PC-3 (cell line): ENCODE results near the gene DERA. TPM values are rescaled to one million over a fixed set of nuclear protein-coding genes. Genes with fewer than 3 reads are reported as not detected.

Experiments
- ATAC-seq: fragments of 200-7000 bp; cut with Tn5 transposase; 2 replicates; pipeline ENCODE4 v1.9.1; 2020; ENCODE audit warnings: mild to moderate bottlenecking, moderate library complexity
- BruUV-seq: library from RNA; stranded (reverse); fragments of 400-500 nt; replicated peaks from 2 replicates; lab custom pipeline; 2021; lab: Mats Ljungman, UMichigan
- CTCF ChIA-PET: fragments of 300-600 bp; sonication (Branson Sonifier 250); formaldehyde crosslinking; loops from one replicate; lab custom pipeline; 2022; ENCODE audit warnings: antibody characterized with exemption; lab: Charles Lee
- POLR2A ChIA-PET: fragments of 300-600 bp; sonication (Branson Sonifier 250); formaldehyde crosslinking; loops from one replicate; lab custom pipeline; 2022; ENCODE audit warnings: antibody characterized with exemption; ENCODE audit not compliant: unreplicated experiment; lab: Charles Lee
- DNase-seq: peaks from one replicate; pipeline ENCODE4 v3.0.0-alpha.2; 2015
- H2AFZ ChIP-seq: fragments of 300-600 bp; sonication (generic); 2 replicates; pipeline ENCODE4 v1.6.0; 2016; ENCODE audit warnings: antibody characterized with exemption, low read length
- H3F3A ChIP-seq: fragments of 300-600 bp; sonication (generic); one replicate; pipeline ENCODE4 v1.6.0; 2017; ENCODE audit warnings: antibody characterized with exemption, low read length, control low read depth, mild to moderate bottlenecking; ENCODE audit not compliant: unreplicated experiment
- H3K27ac ChIP-seq: fragments of 300-600 bp; sonication (generic); 2 replicates; pipeline ENCODE4 v1.5.1; 2016; ENCODE audit warnings: mild to moderate bottlenecking, low read length
- H3K27me3 ChIP-seq: fragments of 300-600 bp; sonication (generic); 2 replicates; pipeline ENCODE4 v1.6.1; 2016; ENCODE audit warnings: low read length, mixed read lengths
- H3K36me3 ChIP-seq: fragments of 300-600 bp; sonication (generic); 2 replicates; pipeline ENCODE4 v1.6.1; 2016; ENCODE audit warnings: low read depth, mixed run types, low read length, mixed read lengths
- H3K4me1 ChIP-seq: fragments of 300-600 bp; sonication (generic); 2 replicates; pipeline ENCODE4 v1.5.1; 2016; ENCODE audit warnings: low read length; ENCODE audit not compliant: insufficient read depth
- H3K4me2 ChIP-seq: fragments of 300-600 bp; sonication (generic); 2 replicates; pipeline ENCODE4 v1.6.0; 2016; ENCODE audit warnings: low read length
- H3K4me3 ChIP-seq: fragments of 300-600 bp; sonication (generic); 2 replicates; pipeline ENCODE4 v1.5.1; 2016; ENCODE audit warnings: mild to moderate bottlenecking, low read length, mixed read lengths
- H3K79me2 ChIP-seq: fragments of 300-600 bp; sonication (generic); 2 replicates; pipeline ENCODE4 v1.6.1; 2017; ENCODE audit warnings: low read length, mixed read lengths
- H3K9ac ChIP-seq: fragments of 300-600 bp; sonication (generic); 2 replicates; pipeline ENCODE4 v1.6.0; 2016; ENCODE audit warnings: mild to moderate bottlenecking, low read length
- H3K9me2 ChIP-seq: fragments of 300-600 bp; sonication (generic); replicated peaks from 2 replicates; pipeline ENCODE4 v1.6.1; 2016; ENCODE audit warnings: mixed run types, low read length, mixed read lengths
- H3K9me3 ChIP-seq: fragments of 300-600 bp; sonication (generic); 2 replicates; pipeline ENCODE4 v1.6.1; 2016; ENCODE audit warnings: low read length, mixed read lengths
- H4K20me1 ChIP-seq: fragments of 300-600 bp; sonication (generic); 2 replicates; pipeline ENCODE4 v1.6.1; 2016; ENCODE audit warnings: low read length, mixed read lengths
- CTCF ChIP-seq: fragments of 300-600 bp; sonication (generic); conservative IDR thresholded peaks from 2 replicates; pipeline ENCODE4 v1.5.1; 2017; ENCODE audit warnings: antibody characterized with exemption, low read depth, mild to moderate bottlenecking, low read length
- EZH2 ChIP-seq: fragments of 300-600 bp; sonication (generic); IDR thresholded peaks from one replicate; pipeline ENCODE4 v1.6.1; 2017; ENCODE audit warnings: antibody characterized with exemption, mild to moderate bottlenecking, low read length; ENCODE audit not compliant: unreplicated experiment
- EZH2phosphoT487 ChIP-seq: fragments of 300-600 bp; sonication (generic); IDR thresholded peaks from 2 replicates; pipeline ENCODE4 v1.6.1; 2018; ENCODE audit warnings: mild to moderate bottlenecking, antibody characterized with exemption, low read length, borderline replicate concordance
- intact Hi-C: fragments of 100-400 bp; cut with micrococcal nuclease; formaldehyde crosslinking; loops from 2 replicates; pipeline ENCODE4 v1.9.0; 2023
- total RNA-seq: library from RNA; depleted of rRNA; stranded (reverse); fragments of >200 nt; gene quantifications from 2 replicates; pipeline ENCODE4 v1.2.3, GENCODE V29; 2014

DERA gene
- total RNA-seq, 1 experiment from 2014 or later: 49.4 TPM

- intact Hi-C loops: no loop called here
- DNase-seq (no peak), ATAC-seq (no peak)
- Histone ChIP-seq H3K36me3 (no peaks in the 10 kb centered on the region), H3K9me3 (no peaks in the 10 kb centered on the region), H3K9me2 (no peaks in the 10 kb centered on the region), H3K4me3 (no peak overlapping the region), H3K4me1 (no peaks in the 10 kb centered on the region), H3K4me2 (no peak overlapping the region), H3F3A (no peaks in the 10 kb centered on the region), H3K27me3 (no peaks in the 10 kb centered on the region), H3K79me2 (no peaks in the 10 kb centered on the region), H3K27ac (no peak overlapping the region), H2AFZ (no peak overlapping the region), H3K9ac (no peak overlapping the region), H4K20me1 (no peaks in the 10 kb centered on the region)
- TF ChIP-seq CTCF: no peak
- no peak for TF ChIP-seq EZH2
- no peak for TF ChIP-seq EZH2phosphoT487
- ChIA-PET POLR2A (no interaction called here), CTCF (no interaction called here)
- no TSS peak for BruUV-seq
Measured at GRCh38 chr12:16036073-16036472, 124.9 kb downstream of the DERA start.

DNA sequence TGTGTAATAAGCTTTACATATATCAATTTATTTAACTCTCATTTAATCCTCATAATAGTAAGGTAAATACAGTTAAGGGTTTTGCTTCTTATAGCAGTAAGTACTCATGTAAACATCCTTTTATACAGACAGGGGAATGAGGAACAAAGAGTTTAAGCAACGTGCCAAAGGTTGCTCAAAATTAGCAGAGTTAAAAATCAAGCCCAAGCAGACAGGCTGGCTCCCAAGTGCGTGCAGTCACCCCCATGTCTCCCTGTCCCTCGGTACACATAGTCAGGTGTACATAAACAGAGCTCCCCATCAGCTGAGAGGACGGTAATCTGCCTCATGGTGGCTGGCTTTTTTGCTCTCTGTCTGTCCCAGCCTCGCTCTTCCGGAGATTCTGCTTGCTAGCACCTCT, 126.4 kb downstream of the DERA start:
- Histone ChIP-seq H3K4me1 (no peaks in the 10 kb centered on the region), H3K79me2 (no peaks in the 10 kb centered on the region), H3K4me2 (no peak overlapping the region), H3K9me3 (no peaks in the 10 kb centered on the region), H4K20me1 (no peaks in the 10 kb centered on the region), H3K4me3 (no peak overlapping the region), H3K27me3 (no peaks in the 10 kb centered on the region), H3K9ac (no peak overlapping the region), H2AFZ (no peak overlapping the region), H3F3A (no peaks in the 10 kb centered on the region), H3K27ac (no peak overlapping the region), H3K9me2 (no peaks in the 10 kb centered on the region), H3K36me3 (no peaks in the 10 kb centered on the region)
- ATAC-seq (no peak), DNase-seq (no peak)
- no TSS peak for BruUV-seq
- no peak for TF ChIP-seq EZH2
- intact Hi-C loops: no loop called here
- ChIA-PET POLR2A (no interaction called here), CTCF (no interaction called here)

DNA sequence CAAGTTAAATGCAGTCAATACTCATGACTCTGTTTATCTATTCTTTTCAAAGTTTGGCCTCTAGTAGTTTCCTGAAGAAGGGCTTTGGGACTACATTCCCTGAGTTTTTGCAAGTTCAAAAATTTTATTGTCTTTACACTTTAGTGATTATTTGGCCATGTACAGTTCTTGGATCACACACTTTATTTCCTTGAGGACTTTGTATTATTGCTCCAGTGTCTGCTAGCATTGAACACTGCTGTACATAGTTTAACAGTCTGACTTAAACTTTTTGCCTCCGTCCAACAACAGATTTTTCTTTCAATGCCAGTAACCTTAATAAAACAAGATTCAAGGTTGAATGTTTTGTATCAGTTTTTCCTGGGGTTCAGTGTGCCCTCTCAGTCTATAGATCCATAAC, 132.3 kb downstream of the DERA start:
- Histone ChIP-seq H3K4me3 (no peak overlapping the region), H3K4me1 (no peaks in the 10 kb centered on the region), H4K20me1 (no peaks in the 10 kb centered on the region), H3K79me2 (no peaks in the 10 kb centered on the region), H3K9me3 (no peaks in the 10 kb centered on the region), H3K27ac (no peak overlapping the region), H3K9me2 (no peaks in the 10 kb centered on the region), H3K27me3 (no peaks in the 10 kb centered on the region), H3F3A (no peaks in the 10 kb centered on the region), H3K9ac (no peak overlapping the region), H2AFZ (no peak overlapping the region), H3K36me3 (no peaks in the 10 kb centered on the region), H3K4me2 (no peak overlapping the region)
- CTCF ChIA-PET: no interaction called here
- POLR2A ChIA-PET: no interaction called here
- intact Hi-C loops: no loop called here
- ATAC-seq: no peak
- no peak for TF ChIP-seq EZH2phosphoT487
- TF ChIP-seq CTCF: no peak
- no peak for TF ChIP-seq EZH2
- DNase-seq: no peak
- BruUV-seq: no TSS peak
